ENCODE results near the gene TOM1L2.
"Not testable (repeated sequence)": the region's sequence is repeated elsewhere in the genome, so short reads cannot be mapped to it uniquely, and the experiment has no call there.

Gene TOM1L2

DNA sequence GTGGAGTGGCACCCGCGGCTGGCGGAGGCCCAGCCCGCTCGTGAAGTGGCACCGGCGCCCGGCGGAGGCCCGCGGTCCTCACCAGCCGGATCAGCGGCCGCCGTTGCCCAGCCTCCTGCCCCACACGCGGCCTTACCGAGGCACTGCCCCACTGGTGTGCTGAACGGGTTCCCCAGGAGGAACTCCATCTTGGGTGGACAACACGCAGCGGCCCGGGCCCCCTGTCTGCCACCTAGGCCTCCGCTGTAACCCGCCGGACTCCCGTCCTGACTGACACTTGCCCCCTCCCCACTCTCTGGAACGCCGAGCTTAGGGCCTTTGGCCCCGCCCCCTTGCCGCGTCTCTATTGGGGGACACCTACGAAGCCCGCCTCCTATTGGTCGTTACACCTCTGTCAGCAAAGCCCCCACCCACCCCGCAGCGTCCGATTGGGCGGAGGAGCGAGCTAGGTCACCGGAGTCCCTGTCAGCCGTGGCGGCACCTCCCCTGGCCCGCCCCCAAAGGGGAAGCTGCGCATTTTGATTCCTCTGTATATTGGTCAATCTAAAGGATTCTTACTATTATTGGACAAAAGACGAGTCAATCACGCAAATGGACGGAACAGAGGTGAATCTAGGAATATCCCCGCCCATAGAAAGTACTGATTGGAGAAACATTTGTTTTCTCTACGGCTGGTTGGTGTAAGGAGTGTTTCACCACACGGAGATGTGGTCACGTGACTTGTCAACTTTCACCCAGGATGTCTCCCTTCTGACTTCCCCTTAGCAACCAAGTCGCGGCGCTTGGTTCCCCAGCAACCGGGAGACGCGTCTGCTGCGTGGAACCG is at the start of gene TOM1L2, which contains the start of gene DRC3:
TSS of gene TOM1L2 (minus strand) at position 275 of the 826 bp plus-strand sequence. CDS start at position 188, 87 bp downstream.
TSS of gene DRC3 (plus strand) at position 737 of the 826 bp plus-strand sequence. CDS start 4,737 bp downstream, outside the sequence.
- peak; percentile 99 for DNase-seq

GRCh38 chr17:18021372-18021771 is 49.2 kb upstream of the TOM1L2 start:
- DNase-seq = no peak

DNA sequence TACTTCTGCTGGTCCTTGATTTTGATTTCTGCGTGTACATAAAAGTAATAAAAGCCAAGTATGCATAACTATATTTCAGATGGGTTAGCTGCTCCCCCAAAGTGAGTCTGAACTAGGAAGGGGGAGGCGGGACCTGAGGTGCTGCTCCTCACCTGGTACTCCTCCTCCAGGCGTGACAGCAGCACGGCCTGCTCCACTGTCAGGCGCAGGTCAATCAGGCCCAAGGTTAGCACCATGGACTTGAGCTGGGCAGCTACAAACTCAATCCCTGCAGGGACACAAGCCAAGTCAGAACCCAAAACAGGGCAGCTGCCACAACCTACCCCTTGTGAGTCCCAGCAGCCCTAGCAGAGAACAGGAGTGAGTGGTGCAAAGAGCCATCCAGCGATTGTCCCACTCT is 48.8 kb upstream of the TOM1L2 start:
- no peak for DNase-seq

GRCh38 chr17:18019838-18020154 is 47.6 kb upstream of the TOM1L2 start:
- DNase-seq = no peak

DNA sequence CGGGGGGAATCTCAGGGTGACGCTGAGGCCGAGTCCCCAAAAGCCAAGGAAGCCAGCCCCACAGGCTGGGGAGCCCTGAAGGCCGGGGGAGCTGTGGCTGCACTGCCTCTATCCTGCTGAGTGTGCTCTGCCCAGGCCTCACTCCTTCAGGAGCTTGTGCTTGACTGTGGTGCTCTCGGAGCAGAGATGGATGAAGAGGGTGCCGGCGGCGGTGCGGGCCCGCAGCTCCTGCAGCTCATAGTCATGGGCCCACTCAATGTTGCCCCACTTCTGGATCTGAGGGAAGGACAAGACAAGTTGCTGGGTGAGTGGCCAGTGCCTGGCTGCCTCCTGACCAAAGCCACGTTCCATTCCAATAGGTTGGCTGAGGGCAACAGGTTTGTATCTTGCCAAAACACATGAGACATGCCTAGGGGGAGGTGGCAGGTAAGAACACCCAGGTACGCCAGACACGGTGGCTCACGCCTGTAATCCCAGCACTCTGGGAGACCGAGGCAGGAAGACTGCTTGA is 46.3 kb upstream of the TOM1L2 start:
- no peak for DNase-seq

GRCh38 chr17:18017958-18018357 is 45.8 kb upstream of the TOM1L2 start:
- DNase-seq = no peak

DNA sequence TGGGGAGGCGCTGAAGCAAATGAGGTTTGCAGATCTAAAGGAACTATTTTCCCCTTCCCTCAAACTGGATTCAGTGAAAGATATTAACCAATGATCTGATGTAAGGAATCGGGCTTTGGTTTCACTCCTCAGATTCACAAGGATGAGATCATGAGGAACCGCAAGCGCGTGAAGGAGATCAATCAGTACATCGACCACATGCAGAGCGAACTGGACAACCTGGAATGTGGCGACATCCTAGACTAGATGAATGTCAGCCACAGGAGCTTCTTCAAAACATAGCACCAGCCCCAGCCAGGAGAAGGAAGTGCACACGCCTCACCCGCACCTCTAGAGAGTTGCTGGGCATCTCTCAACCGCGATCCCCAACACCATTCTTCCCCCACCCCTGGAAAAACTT is 44.2 kb upstream of the TOM1L2 start:
- DNase-seq = no peak

DNA sequence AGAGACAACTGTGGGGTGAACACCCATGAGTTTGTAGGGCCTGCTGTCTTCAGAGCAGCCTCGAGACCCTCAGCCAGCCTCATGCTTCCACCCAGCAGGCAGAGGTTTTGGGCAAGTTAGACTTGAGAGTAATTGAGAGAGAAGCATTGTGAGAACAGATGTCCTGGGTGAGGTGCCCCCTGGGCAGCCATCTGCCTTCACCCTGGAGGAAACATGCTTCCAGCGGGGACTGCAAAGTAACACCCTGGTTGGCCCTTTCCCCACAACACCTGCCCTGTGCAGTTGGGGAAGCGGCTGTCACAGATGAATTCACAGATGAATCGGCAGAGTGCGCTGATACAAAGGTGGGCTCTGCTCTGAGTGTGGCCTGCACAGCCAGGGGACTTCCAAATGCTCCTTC is 43.4 kb upstream of the TOM1L2 start:
- no peak for DNase-seq

DNA sequence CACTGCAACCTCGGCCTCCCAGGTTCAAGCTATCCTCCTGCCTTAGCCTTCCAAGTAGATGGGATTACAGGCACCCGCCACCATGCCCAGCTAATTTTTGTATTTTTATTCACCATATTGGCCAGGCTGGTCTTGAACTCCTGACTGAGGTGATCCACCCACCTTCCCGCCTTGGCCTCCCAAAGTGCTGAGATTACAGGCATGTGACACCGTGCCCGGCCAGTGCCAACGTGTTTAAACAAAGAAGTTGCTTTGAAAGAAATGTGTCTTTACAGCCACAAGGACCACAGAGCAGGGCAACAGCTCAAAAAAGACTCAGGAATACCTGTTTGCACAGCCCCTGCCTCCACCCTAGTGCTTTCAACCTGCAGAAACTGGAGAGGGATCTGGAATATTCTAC is 41.8 kb upstream of the TOM1L2 start:
- DNase-seq = no peak

GRCh38 chr17:18011286-18011685 is 39.1 kb upstream of the TOM1L2 start:
- DNase-seq = no peak

- no peak for DNase-seq
Observed at GRCh38 chr17:18009609-18010420, 37.6 kb upstream of the TOM1L2 start.

- no peak for DNase-seq
Observed at GRCh38 chr17:18008496-18009268, 36.5 kb upstream of the TOM1L2 start.

DNA sequence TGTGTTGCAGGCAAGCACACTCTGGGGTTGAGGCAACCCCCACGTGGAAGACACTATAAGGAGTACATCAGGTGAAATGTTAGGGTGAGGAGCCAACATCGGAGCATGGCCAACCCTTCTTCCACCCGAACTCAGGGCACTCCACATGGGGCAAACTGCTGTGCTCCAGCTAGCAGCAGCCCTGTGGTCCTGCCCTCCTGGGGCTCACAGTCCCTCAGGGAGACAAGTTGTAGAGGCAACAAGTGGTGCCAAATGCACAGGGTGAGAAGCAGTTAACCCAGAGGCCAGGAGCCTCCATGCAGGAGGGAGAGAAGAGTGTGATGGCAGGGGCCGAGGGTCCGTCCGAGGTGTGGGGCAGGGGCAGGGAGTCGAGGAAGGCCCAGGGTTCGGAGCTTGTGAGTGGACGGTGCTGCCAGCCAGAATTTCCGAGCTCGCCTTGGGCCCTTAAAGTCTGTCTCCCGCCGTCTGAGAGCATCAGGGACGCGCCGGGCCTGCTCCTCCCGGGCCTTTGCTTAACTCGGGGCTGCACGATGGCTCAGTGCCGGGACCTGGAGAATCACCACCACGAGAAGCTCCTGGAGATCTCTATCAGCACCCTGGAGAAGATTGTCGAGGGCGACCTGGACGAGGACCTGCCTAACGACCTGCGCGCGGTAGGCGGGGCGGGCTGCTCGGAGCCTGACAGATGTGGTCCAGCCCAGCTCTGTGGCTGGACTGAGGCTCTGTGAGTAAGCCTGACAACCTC is 34.5 kb upstream of the TOM1L2 start:
- DNase-seq = no peak

GRCh38 chr17:18005496-18005895 is 33.3 kb upstream of the TOM1L2 start:
- DNase-seq = no peak

GRCh38 chr17:18004884-18005305 is 32.7 kb upstream of the TOM1L2 start:
- no peak for DNase-seq

DNA sequence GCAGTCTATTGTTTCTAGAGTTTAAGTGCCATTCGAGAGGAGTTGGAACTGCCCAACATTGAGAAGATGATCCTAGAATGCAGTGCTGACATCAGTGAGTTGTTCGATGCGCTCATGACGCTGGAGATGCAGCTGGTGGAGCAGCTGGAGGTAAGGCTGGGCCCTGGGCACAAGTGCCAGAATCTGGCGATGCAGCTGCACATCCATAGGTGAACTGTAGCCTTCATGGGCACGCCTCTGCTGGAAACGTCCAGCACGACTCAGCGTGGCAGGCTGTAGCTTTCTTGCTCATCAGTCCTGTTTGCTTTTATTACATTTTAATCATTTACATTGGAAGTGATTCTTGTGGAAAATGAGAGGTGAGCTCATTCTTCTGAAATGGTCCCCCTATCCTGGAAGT is 32.1 kb upstream of the TOM1L2 start:
- peak; percentile 31 for DNase-seq

- no peak for DNase-seq
Observed at GRCh38 chr17:18002171-18002570, 30.0 kb upstream of the TOM1L2 start.

DNA sequence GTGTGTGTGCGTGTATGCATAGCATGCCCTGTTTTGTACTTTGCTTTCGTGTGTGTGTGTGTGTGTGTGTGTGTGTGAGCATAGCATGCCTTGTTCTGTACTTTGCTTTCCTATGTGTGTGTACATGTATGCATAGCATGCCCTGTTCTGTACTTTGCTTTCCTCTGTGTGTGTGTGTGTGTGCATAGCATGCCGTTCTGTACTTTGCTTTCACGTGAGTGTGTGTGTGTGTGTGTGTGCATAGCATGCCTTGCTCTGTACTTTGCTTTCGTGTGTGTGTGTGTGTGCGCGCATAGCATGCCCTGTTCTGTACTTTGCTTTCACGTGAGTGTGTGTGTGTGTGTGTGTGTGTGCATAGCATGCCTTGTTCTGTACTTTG is 27.8 kb upstream of the TOM1L2 start:
- no peak for DNase-seq

- DNase-seq = no peak
Observed at GRCh38 chr17:17999364-18000029, 27.3 kb upstream of the TOM1L2 start.

DNA sequence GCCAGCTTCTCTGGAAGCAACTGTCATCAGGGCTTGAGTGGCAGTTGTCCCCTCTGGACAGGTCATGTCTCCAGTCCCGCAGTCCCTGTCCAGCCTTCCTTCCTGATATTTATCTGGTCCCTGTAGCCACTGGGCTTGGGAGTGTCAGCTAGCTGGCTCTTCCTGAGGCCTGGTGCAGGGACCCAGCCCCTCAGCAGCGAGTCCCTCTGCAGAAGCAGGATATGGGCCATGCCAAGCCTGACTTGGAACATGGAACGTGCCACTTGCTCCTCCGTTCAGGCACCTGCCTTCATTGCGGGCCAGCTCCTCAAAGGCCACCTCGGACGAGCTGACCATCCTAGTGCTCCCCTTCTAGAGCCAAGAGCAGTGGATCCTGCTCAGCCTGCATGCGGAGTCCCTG is 26.7 kb upstream of the TOM1L2 start:
- no peak for DNase-seq

DNA sequence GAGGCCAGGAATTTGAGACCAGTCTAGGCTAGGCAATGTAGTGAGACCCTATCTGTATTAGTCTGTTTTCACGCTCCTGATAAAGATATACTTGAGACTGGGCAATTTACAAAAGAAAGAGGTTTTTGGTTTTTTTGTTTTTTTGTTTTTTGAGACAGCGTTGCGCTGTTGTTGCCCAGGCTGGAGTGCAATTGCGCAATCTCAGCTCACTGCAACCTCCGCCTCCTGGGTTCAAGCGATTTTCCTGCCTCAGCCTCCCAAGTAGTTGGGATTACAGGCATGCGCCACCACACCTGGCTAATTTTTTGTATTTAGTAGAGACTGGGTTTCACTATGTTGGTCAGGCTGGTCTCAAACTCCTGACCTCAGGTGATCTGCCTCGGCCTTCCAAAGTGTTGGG is 23.7 kb upstream of the TOM1L2 start:
- DNase-seq = not testable (repeated sequence)

Measured in NCI-H1092 (cell line).